Right lobe of liver (tissue), 4 donors: Measurements from ENCODE around the gene CDKL4.

Experiments
- CTCF ChIP-seq, 4 donors: fragments of 200-600 bp in 3 of 4; fragments of 450-650 bp in 1 of 4; IDR thresholded peaks; one replicate each; pipeline versions ENCODE4 v1.5.1 to v1.8.0; 2016 to 2022; ENCODE audit warnings: antibody characterized with exemption in 4 of 4, mild to moderate bottlenecking in 2 of 4
- POLR2A ChIP-seq: fragments of 450-650 bp; IDR thresholded peaks from one replicate; pipeline ENCODE4 v1.6.1; 2017; ENCODE audit warnings: antibody characterized with exemption, mild to moderate bottlenecking
- donor health status: DM: no; HTN: no; CAD: no.
- donor health status: DM: no; HTN: no; CAD: no.
- donor health status: DM: no; HTN: yes; CAD: no.

- TF ChIP-seq CTCF (IDR thresholded peaks at IDR 0.05) (no peak), POLR2A (no peak)
These were observed 40.4 kb downstream of the CDKL4 start for GRCh38 chr2:39203382-39203781.
